Measurements from ENCODE around the gene NFXL1.

- no peak for TF ChIP-seq CTCF (conservative IDR thresholded peaks at IDR 0.05)
- no peak for TF ChIP-seq EZH2 (IDR thresholded peaks at IDR 0.05; ENCODE audit: low read depth)
These were observed 77.1 kb downstream of the NFXL1 start for GRCh38 chr4:47837094-47837907.

Measured in PC-9 (cell line).